PC-9 (cell line): ENCODE measurements around the gene GPR78. TPM values are rescaled to one million over a fixed set of nuclear protein-coding genes. Genes with fewer than 3 reads are reported as not detected.
A peak's percentile ranks its signal among the peaks of the same experiment; 100 is the strongest.

Source experiments
- BruUV-seq: library from RNA; stranded (reverse); fragments of 400-500 nt; replicated peaks from 2 replicates; lab custom pipeline; 2021; lab: Mats Ljungman, UMichigan
- CTCF ChIA-PET: fragments of 300-600 bp; sonication (Branson Sonifier 250); formaldehyde crosslinking; loops from one replicate; lab custom pipeline; 2022; ENCODE audit warnings: antibody characterized with exemption; lab: Charles Lee
- POLR2A ChIA-PET: fragments of 300-600 bp; sonication (Branson Sonifier 250); formaldehyde crosslinking; loops from one replicate; lab custom pipeline; 2022; ENCODE audit warnings: antibody characterized with exemption; ENCODE audit not compliant: unreplicated experiment; lab: Charles Lee
- DNase-seq, 2 experiments: peaks; one replicate each; pipeline versions ENCODE4 v3.0.0 to v3.0.0-alpha.2; 2015 to 2022; ENCODE audit warnings: mixed read lengths in 1 of 2
- H2AFZ ChIP-seq: fragments of 200-600 bp; sonication (generic); 2 replicates; pipeline ENCODE4 v1.8.1; 2017; ENCODE audit warnings: antibody characterized with exemption
- H3F3A ChIP-seq: fragments of 200-600 bp; sonication (generic); 2 replicates; pipeline ENCODE4 v1.8.1; 2017; ENCODE audit warnings: antibody characterized with exemption, mild to moderate bottlenecking, low read depth; ENCODE audit not compliant: insufficient read depth
- H3K27ac ChIP-seq: fragments of 200-600 bp; sonication (generic); 2 replicates; pipeline ENCODE4 v1.6.1; 2016; ENCODE audit warnings: mixed run types
- H3K27me3 ChIP-seq: fragments of 200-600 bp; sonication (generic); 2 replicates; pipeline ENCODE4 v1.6.1; 2016; ENCODE audit warnings: low read depth, mixed run types; ENCODE audit not compliant: insufficient read depth
- H3K36me3 ChIP-seq: fragments of 200-600 bp; sonication (generic); 2 replicates; pipeline ENCODE4 v1.6.1; 2016; ENCODE audit warnings: low read depth, mixed run types
- H3K4me1 ChIP-seq: fragments of 200-600 bp; sonication (generic); replicated peaks from 2 replicates; pipeline ENCODE4 v1.6.1; 2016; ENCODE audit warnings: mixed run types; ENCODE audit not compliant: insufficient read depth
- H3K4me2 ChIP-seq: fragments of 200-600 bp; sonication (generic); 2 replicates; pipeline ENCODE4 v1.6.1; 2017; ENCODE audit warnings: mixed run types
- H3K4me3 ChIP-seq: fragments of 200-600 bp; sonication (generic); 2 replicates; pipeline ENCODE4 v1.6.1; 2016; ENCODE audit warnings: mixed run types
- H3K79me2 ChIP-seq: fragments of 200-600 bp; sonication (generic); 2 replicates; pipeline ENCODE4 v1.6.1; 2017; ENCODE audit warnings: low read depth, mixed run types
- H3K9me2 ChIP-seq: fragments of 200-600 bp; sonication (generic); 2 replicates; pipeline ENCODE4 v1.8.1; 2017; ENCODE audit warnings: mild to moderate bottlenecking; ENCODE audit not compliant: insufficient read depth
- H3K9me3 ChIP-seq: fragments of 200-600 bp; sonication (generic); 2 replicates; pipeline ENCODE4 v1.8.1; 2016; ENCODE audit warnings: low read depth; ENCODE audit not compliant: insufficient read depth
- H4K20me1 ChIP-seq: fragments of 200-600 bp; sonication (generic); 2 replicates; pipeline ENCODE4 v1.8.1; 2017; ENCODE audit not compliant: insufficient read depth
- EZH2 ChIP-seq: fragments of 200-600 bp; sonication (generic); IDR thresholded peaks from 2 replicates; pipeline ENCODE4 v1.8.0; 2017; ENCODE audit warnings: antibody characterized with exemption, low read depth
- intact Hi-C: fragments of 100-400 bp; cut with micrococcal nuclease; formaldehyde crosslinking; loops from one replicate; pipeline ENCODE4 v1.10.0; 2022; ENCODE audit not compliant: unreplicated experiment
- total RNA-seq: library from RNA; stranded (reverse); gene quantifications from 2 replicates; pipeline ENCODE4 v1.2.3, GENCODE V29; 2021
- TF ChIP-seq, protein P1 (sequence below): fragments of 200-600 bp; sonication (generic); conservative IDR thresholded peaks from 2 replicates; pipeline ENCODE4 v1.6.1; 2017; ENCODE audit warnings: mixed run types, antibody characterized with exemption, mild to moderate bottlenecking, moderate library complexity

The GPR78 gene
- total RNA-seq, 1 experiment from 2014 or later: 56.6 TPM

DNA sequence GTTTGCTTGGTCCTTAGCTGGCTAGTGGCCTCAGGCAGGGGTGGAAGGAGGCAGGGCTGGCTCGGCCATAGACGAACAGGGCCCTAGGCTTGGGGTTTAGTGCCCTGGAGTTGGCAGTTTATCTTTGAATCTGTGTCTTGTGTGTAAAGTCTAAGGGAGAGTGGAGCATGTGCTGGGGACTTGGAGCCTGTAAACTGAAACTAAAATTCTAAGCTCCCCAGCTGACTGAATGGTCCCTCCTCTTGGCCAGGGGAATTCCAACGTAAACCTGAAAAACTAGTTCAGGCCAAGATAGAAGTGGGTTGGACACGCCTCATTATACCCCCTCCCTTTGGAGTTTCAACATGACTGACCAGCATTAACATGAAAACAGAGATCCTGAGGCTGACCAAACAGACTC, 46.1 kb upstream of the GPR78 start:
- H3K79me2 ChIP-seq: no peaks in the 10 kb centered on the region
- H3K4me2 ChIP-seq: peak overlapping the region; percentile 91
- H3K4me1 ChIP-seq: peaks cover 75% of the 10 kb centered on the region
- H2AFZ ChIP-seq: peak overlapping the region; percentile 68; the same call in 1 of the 2 replicates
- no peaks in the 10 kb centered on the region for H3K36me3 ChIP-seq
- H3K9me2 ChIP-seq: no peaks in the 10 kb centered on the region
- peaks cover 32% of the 10 kb centered on the region for H3F3A ChIP-seq
- no peaks in the 10 kb centered on the region for H3K27me3 ChIP-seq
- H3K4me3 ChIP-seq: peak overlapping the region; percentile 51
- CTCF ChIA-PET: interaction anchor here (1.3 kb wide), 1 partner anchor 61 kb away, joined by 3 read pairs; no protein-coding TSS in a partner anchor
- no peaks in the 10 kb centered on the region for H4K20me1 ChIP-seq
- no TSS peak for BruUV-seq
- intact Hi-C loops: loop anchor here (1.0 to 2.0 kb wide), 2 partner anchors 15 to 61 kb away; no protein-coding TSS in a partner anchor
- TF ChIP-seq, protein P1, sequence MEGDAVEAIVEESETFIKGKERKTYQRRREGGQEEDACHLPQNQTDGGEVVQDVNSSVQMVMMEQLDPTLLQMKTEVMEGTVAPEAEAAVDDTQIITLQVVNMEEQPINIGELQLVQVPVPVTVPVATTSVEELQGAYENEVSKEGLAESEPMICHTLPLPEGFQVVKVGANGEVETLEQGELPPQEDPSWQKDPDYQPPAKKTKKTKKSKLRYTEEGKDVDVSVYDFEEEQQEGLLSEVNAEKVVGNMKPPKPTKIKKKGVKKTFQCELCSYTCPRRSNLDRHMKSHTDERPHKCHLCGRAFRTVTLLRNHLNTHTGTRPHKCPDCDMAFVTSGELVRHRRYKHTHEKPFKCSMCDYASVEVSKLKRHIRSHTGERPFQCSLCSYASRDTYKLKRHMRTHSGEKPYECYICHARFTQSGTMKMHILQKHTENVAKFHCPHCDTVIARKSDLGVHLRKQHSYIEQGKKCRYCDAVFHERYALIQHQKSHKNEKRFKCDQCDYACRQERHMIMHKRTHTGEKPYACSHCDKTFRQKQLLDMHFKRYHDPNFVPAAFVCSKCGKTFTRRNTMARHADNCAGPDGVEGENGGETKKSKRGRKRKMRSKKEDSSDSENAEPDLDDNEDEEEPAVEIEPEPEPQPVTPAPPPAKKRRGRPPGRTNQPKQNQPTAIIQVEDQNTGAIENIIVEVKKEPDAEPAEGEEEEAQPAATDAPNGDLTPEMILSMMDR: no peak
- TF ChIP-seq EZH2: no peak
- DNase-seq: peak; percentile 71 to 94
- peak overlapping the region; percentile 97 for H3K27ac ChIP-seq
- POLR2A ChIA-PET: interaction anchor here (0.5 to 0.6 kb wide), 2 partner anchors 16 to 23 kb away, joined by 3 to 4 read pairs; no protein-coding TSS in a partner anchor
- H3K9me3 ChIP-seq: no peaks in the 10 kb centered on the region; the same call in 1 of the 2 replicates

DNA sequence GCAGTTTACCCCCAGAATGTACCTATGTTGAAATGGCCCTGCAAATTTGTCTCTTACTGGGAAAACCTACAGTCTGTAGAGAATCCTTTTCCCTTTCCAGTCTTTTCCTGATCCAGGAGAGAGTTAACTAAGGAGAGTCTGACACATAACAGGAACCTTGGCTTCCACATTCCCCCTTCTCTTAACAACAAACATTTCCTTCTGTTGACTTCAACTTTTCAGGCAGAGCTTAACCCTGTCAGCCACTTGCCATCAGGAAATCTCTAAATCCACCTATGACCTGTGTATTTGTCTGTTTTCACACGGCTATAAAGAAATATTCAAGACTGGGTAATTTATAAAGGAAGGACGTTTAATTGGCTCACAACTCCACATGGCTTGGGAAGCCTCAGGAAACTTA, 45.6 kb upstream of the GPR78 start:
- Histone ChIP-seq H3K4me1 (peaks cover 80% of the 10 kb centered on the region), H3K27me3 (no peaks in the 10 kb centered on the region), H3K9me3 (no peaks in the 10 kb centered on the region; the same call in 1 of the 2 replicates), H3K4me2 (peak overlapping the region; percentile 91), H2AFZ (0 out of 2 replicates have a peak overlapping the region, but pooled peaks have one; percentile 14), H4K20me1 (no peaks in the 10 kb centered on the region), H3K9me2 (no peaks in the 10 kb centered on the region), H3K27ac (peak overlapping the region; percentile 97), H3K4me3 (peak overlapping the region; percentile 21; the same call in 1 of the 2 replicates), H3K36me3 (no peaks in the 10 kb centered on the region), H3F3A (peaks cover 37% of the 10 kb centered on the region), H3K79me2 (no peaks in the 10 kb centered on the region)
- DNase-seq: peak in 1 of 2 experiments; percentile 45
- intact Hi-C loops: loop anchor here (1.0 to 5.0 kb wide), 3 partner anchors 14 to 107 kb away; no protein-coding TSS in a partner anchor
- CTCF ChIA-PET: interaction anchor here (1.3 kb wide), 1 partner anchor 62 kb away, joined by 3 read pairs; no protein-coding TSS in a partner anchor
- no TSS peak for BruUV-seq
- POLR2A ChIA-PET: interaction anchor here (0.5 to 0.6 kb wide), 2 partner anchors 17 to 22 kb away, joined by 3 to 4 read pairs; no protein-coding TSS in a partner anchor
- no peak for TF ChIP-seq EZH2
- TF ChIP-seq, protein P1: no peak

DNA sequence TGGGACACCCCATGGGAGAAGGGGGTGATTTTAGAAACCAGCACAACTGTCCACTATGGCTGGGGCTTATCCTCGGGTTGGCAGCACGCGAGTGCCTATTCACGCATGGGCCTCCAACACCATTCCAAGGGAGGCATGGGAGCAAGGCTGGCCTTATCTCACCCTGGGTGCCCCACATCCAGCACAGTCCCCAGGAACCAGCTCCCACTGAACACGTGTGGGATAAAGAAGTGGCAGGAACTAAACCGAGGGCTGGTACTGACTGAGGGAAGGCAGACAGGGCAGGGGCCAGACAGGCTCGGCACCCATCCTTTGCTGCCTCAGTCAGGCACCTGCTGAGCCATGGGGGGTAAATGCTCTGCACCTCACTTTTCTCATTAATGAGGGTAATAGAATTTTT, 43.7 kb upstream of the GPR78 start:
- Histone ChIP-seq H3K27ac (peak overlapping the region; percentile 86), H3K4me3 (no peak overlapping the region), H3F3A (peaks cover 46% of the 10 kb centered on the region), H2AFZ (no peak overlapping the region), H3K9me2 (no peaks in the 10 kb centered on the region), H3K4me1 (peaks cover 91% of the 10 kb centered on the region), H3K9me3 (no peaks in the 10 kb centered on the region), H3K4me2 (peak overlapping the region; percentile 68), H4K20me1 (no peaks in the 10 kb centered on the region), H3K36me3 (no peaks in the 10 kb centered on the region), H3K27me3 (no peaks in the 10 kb centered on the region), H3K79me2 (no peaks in the 10 kb centered on the region)
- intact Hi-C loops: loop anchor here (5.0 kb wide), 1 partner anchor 109 kb away; no protein-coding TSS in a partner anchor
- POLR2A ChIA-PET: interaction anchor here (0.6 kb wide), 1 partner anchor 16 kb away, joined by 3 read pairs; no protein-coding TSS in a partner anchor
- CTCF ChIA-PET: interaction anchor here (1.0 kb wide), 1 partner anchor 11 kb away, joined by 4 read pairs; no protein-coding TSS in a partner anchor
- DNase-seq: no peak
- BruUV-seq: no TSS peak
- TF ChIP-seq, protein P1: no peak
- TF ChIP-seq EZH2: no peak
